ENCODE results near the gene DYNC1H1. TPM values are rescaled to one million over a fixed set of nuclear protein-coding genes. Genes with fewer than 3 reads are reported as not detected.
A peak's percentile ranks its signal among the peaks of the same experiment; 100 is the strongest.

Gene DYNC1H1
- total RNA-seq, 1 experiment from 2014 or later = 438 TPM

DNA sequence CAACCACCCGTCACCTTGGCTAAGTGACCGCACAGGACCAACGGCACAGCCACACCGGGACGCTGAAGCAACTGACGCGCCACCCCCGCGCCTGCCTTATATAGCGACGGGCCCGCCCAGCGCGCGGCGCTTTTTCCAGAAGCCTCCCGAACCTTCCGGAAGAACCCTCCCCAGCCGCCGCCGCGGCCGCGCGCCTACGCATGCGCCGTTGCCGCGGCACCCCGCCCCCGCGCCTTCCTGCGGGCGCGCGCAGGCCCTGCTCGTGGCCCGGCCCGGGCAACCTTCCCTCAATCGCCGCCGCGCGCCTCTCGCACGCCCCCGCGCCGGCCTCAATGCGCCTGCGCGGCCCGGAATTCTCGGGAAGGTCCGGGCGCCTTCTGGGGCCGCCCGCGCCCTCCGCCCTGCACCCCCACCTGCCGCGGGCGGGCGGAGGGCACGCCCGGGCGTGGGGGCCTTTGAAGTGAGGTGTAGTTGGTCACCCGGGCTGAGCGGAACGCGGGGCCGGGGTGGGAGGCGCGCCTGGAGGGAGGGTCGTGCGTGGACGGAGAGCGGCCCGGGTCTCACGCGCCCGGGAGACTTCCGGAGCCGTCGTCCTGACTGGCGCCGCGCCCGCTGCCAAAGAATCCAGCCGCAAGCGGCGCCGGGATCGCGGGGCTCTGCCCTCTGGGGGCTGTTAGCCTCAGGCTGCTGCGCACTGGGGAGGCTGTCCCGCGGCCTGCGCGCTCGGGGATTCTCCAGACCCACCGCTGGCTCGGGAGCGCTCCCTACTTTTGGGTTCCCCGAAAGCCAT, 122.8 kb downstream of the DYNC1H1 start, which contains the start of gene HSP90AA1 (continued):
- TF ChIP-seq, protein P1, sequence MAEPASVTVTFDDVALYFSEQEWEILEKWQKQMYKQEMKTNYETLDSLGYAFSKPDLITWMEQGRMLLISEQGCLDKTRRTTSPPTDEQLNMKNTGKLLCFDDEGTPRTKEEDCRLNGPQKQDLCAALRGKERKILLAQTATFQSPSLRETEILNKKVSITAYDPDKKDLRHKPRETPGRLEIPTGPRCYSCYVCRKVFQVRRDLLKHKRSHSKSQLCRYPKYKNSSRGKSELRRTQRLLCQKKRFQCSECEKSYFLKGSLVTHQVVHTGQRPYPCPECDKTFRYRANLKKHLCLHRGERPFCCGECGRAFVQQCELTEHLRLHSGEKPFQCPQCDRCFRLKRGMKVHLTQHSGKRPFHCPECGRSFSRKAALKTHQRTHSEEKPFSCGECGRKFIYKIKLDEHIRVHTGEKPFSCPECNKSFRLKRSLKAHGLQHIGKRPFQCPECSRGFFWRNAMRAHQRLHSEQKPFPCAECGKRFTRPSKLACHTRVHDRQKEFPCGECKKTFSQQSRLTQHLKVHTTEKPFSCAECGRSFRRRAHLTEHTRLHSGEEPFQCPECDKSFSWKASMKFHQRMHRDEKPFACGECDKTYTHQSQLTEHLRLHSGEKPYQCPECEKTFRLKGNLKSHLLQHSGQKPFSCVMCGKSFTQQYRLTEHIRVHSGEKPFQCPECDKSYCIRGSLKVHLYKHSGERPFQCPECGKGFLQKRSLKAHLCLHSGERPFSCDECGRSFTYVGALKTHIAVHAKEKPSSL (CRISPR knock-in tag; conservative IDR thresholded peaks at IDR 0.05) = no peak
- TF ChIP-seq ZNF396 (CRISPR knock-in tag; IDR thresholded peaks at IDR 0.05; ENCODE audit: borderline replicate concordance) = no peak
- no peak for TF ChIP-seq SOX15 (CRISPR knock-in tag; IDR thresholded peaks at IDR 0.05)
- no peak for TF ChIP-seq KAT7 (CRISPR knock-in tag; IDR thresholded peaks at IDR 0.05; ENCODE audit: borderline replicate concordance)
- TF ChIP-seq, protein P2, sequence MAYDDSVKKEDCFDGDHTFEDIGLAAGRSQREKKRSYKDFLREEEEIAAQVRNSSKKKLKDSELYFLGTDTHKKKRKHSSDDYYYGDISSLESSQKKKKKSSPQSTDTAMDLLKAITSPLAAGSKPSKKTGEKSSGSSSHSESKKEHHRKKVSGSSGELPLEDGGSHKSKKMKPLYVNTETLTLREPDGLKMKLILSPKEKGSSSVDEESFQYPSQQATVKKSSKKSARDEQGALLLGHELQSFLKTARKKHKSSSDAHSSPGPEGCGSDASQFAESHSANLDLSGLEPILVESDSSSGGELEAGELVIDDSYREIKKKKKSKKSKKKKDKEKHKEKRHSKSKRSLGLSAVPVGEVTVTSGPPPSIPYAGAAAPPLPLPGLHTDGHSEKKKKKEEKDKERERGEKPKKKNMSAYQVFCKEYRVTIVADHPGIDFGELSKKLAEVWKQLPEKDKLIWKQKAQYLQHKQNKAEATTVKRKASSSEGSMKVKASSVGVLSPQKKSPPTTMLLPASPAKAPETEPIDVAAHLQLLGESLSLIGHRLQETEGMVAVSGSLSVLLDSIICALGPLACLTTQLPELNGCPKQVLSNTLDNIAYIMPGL (CRISPR knock-in tag; IDR thresholded peaks at IDR 0.05) = peak; percentile 48; the same call in 1 of the 2 replicates
- TF ChIP-seq FOXJ3 (CRISPR knock-in tag; IDR thresholded peaks at IDR 0.05; ENCODE audit: borderline replicate concordance) = no peak
- TF ChIP-seq, protein P3, sequence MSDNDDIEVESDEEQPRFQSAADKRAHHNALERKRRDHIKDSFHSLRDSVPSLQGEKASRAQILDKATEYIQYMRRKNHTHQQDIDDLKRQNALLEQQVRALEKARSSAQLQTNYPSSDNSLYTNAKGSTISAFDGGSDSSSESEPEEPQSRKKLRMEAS (CRISPR knock-in tag; IDR thresholded peaks at IDR 0.05) = peak; percentile 79
- TF ChIP-seq SMAD4 (CRISPR knock-in tag; IDR thresholded peaks at IDR 0.05) = no peak
- TF ChIP-seq, protein P4, sequence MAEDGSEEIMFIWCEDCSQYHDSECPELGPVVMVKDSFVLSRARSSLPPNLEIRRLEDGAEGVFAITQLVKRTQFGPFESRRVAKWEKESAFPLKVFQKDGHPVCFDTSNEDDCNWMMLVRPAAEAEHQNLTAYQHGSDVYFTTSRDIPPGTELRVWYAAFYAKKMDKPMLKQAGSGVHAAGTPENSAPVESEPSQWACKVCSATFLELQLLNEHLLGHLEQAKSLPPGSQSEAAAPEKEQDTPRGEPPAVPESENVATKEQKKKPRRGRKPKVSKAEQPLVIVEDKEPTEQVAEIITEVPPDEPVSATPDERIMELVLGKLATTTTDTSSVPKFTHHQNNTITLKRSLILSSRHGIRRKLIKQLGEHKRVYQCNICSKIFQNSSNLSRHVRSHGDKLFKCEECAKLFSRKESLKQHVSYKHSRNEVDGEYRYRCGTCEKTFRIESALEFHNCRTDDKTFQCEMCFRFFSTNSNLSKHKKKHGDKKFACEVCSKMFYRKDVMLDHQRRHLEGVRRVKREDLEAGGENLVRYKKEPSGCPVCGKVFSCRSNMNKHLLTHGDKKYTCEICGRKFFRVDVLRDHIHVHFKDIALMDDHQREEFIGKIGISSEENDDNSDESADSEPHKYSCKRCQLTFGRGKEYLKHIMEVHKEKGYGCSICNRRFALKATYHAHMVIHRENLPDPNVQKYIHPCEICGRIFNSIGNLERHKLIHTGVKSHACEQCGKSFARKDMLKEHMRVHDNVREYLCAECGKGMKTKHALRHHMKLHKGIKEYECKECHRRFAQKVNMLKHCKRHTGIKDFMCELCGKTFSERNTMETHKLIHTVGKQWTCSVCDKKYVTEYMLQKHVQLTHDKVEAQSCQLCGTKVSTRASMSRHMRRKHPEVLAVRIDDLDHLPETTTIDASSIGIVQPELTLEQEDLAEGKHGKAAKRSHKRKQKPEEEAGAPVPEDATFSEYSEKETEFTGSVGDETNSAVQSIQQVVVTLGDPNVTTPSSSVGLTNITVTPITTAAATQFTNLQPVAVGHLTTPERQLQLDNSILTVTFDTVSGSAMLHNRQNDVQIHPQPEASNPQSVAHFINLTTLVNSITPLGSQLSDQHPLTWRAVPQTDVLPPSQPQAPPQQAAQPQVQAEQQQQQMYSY (CRISPR knock-in tag; IDR thresholded peaks at IDR 0.05) = no peak
- TF ChIP-seq GABPB1 (CRISPR knock-in tag; IDR thresholded peaks at IDR 0.05) = peak; percentile 76
- TF ChIP-seq, protein P5, sequence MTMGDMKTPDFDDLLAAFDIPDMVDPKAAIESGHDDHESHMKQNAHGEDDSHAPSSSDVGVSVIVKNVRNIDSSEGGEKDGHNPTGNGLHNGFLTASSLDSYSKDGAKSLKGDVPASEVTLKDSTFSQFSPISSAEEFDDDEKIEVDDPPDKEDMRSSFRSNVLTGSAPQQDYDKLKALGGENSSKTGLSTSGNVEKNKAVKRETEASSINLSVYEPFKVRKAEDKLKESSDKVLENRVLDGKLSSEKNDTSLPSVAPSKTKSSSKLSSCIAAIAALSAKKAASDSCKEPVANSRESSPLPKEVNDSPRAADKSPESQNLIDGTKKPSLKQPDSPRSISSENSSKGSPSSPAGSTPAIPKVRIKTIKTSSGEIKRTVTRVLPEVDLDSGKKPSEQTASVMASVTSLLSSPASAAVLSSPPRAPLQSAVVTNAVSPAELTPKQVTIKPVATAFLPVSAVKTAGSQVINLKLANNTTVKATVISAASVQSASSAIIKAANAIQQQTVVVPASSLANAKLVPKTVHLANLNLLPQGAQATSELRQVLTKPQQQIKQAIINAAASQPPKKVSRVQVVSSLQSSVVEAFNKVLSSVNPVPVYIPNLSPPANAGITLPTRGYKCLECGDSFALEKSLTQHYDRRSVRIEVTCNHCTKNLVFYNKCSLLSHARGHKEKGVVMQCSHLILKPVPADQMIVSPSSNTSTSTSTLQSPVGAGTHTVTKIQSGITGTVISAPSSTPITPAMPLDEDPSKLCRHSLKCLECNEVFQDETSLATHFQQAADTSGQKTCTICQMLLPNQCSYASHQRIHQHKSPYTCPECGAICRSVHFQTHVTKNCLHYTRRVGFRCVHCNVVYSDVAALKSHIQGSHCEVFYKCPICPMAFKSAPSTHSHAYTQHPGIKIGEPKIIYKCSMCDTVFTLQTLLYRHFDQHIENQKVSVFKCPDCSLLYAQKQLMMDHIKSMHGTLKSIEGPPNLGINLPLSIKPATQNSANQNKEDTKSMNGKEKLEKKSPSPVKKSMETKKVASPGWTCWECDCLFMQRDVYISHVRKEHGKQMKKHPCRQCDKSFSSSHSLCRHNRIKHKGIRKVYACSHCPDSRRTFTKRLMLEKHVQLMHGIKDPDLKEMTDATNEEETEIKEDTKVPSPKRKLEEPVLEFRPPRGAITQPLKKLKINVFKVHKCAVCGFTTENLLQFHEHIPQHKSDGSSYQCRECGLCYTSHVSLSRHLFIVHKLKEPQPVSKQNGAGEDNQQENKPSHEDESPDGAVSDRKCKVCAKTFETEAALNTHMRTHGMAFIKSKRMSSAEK (CRISPR knock-in tag; IDR thresholded peaks at IDR 0.05; ENCODE audit: borderline replicate concordance) = no peak
- TF ChIP-seq, protein P6, sequence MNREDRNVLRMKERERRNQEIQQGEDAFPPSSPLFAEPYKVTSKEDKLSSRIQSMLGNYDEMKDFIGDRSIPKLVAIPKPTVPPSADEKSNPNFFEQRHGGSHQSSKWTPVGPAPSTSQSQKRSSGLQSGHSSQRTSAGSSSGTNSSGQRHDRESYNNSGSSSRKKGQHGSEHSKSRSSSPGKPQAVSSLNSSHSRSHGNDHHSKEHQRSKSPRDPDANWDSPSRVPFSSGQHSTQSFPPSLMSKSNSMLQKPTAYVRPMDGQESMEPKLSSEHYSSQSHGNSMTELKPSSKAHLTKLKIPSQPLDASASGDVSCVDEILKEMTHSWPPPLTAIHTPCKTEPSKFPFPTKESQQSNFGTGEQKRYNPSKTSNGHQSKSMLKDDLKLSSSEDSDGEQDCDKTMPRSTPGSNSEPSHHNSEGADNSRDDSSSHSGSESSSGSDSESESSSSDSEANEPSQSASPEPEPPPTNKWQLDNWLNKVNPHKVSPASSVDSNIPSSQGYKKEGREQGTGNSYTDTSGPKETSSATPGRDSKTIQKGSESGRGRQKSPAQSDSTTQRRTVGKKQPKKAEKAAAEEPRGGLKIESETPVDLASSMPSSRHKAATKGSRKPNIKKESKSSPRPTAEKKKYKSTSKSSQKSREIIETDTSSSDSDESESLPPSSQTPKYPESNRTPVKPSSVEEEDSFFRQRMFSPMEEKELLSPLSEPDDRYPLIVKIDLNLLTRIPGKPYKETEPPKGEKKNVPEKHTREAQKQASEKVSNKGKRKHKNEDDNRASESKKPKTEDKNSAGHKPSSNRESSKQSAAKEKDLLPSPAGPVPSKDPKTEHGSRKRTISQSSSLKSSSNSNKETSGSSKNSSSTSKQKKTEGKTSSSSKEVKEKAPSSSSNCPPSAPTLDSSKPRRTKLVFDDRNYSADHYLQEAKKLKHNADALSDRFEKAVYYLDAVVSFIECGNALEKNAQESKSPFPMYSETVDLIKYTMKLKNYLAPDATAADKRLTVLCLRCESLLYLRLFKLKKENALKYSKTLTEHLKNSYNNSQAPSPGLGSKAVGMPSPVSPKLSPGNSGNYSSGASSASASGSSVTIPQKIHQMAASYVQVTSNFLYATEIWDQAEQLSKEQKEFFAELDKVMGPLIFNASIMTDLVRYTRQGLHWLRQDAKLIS (CRISPR knock-in tag; IDR thresholded peaks at IDR 0.05; ENCODE audit: borderline replicate concordance) = no peak
- TF ChIP-seq, protein P7, sequence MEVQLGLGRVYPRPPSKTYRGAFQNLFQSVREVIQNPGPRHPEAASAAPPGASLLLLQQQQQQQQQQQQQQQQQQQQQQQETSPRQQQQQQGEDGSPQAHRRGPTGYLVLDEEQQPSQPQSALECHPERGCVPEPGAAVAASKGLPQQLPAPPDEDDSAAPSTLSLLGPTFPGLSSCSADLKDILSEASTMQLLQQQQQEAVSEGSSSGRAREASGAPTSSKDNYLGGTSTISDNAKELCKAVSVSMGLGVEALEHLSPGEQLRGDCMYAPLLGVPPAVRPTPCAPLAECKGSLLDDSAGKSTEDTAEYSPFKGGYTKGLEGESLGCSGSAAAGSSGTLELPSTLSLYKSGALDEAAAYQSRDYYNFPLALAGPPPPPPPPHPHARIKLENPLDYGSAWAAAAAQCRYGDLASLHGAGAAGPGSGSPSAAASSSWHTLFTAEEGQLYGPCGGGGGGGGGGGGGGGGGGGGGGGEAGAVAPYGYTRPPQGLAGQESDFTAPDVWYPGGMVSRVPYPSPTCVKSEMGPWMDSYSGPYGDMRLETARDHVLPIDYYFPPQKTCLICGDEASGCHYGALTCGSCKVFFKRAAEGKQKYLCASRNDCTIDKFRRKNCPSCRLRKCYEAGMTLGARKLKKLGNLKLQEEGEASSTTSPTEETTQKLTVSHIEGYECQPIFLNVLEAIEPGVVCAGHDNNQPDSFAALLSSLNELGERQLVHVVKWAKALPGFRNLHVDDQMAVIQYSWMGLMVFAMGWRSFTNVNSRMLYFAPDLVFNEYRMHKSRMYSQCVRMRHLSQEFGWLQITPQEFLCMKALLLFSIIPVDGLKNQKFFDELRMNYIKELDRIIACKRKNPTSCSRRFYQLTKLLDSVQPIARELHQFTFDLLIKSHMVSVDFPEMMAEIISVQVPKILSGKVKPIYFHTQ (CRISPR knock-in tag; IDR thresholded peaks at IDR 0.05) = no peak
- no peak; the same call in 1 of the 2 replicates for TF ChIP-seq OVOL2 (CRISPR knock-in tag; IDR thresholded peaks at IDR 0.05; ENCODE audit: borderline replicate concordance)
- no peak for TF ChIP-seq CREB1 (CRISPR knock-in tag; IDR thresholded peaks at IDR 0.05)
- TF ChIP-seq, protein P8, sequence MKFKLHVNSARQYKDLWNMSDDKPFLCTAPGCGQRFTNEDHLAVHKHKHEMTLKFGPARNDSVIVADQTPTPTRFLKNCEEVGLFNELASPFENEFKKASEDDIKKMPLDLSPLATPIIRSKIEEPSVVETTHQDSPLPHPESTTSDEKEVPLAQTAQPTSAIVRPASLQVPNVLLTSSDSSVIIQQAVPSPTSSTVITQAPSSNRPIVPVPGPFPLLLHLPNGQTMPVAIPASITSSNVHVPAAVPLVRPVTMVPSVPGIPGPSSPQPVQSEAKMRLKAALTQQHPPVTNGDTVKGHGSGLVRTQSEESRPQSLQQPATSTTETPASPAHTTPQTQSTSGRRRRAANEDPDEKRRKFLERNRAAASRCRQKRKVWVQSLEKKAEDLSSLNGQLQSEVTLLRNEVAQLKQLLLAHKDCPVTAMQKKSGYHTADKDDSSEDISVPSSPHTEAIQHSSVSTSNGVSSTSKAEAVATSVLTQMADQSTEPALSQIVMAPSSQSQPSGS (CRISPR knock-in tag; IDR thresholded peaks at IDR 0.05; ENCODE audit: borderline replicate concordance, low read depth) = no peak
